HG02943 (cell line): ENCODE data around the gene NECTIN1.

Experiments used
- ATAC-seq: cut with Tn5 transposase; IDR thresholded peaks from one replicate; pipeline ENCODE4 v1.9.1; 2021; ENCODE audit warnings: mild to moderate bottlenecking, low read depth, moderate library complexity; ENCODE audit not compliant: unreplicated experiment

The NECTIN1 gene

DNA sequence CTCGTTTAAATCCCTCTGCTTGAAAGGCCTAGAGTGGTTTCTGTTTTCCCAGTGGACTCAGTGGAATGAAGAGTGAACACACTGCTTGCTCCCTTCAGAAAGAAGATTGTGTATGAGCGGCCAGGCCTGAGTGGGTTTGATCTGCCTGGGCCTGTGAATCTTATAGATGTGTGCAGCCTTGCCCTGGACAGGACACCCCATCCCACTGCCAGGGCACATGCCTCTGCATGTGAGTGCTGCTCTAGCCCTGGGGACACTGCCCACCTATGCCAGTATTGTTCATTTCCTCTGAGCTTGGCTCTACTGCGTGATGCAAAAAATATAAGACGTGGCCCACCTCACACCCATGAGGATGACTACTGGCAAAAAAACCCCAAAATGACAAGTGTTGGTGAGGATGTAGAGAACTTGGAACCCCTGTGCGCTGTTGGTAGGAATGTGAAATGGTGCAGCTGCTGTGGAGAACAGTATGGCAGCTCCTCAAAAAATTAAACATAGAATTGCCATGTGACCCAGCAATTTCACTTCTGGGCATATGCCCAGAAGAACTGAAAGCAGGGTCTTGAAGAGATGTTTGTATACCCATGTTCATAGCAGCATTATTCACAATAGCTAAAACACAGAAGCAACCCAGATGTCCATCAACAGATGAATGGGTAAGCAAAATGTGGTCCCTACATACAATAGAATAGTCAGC is 27.3 kb upstream of the NECTIN1 start:
- no peak for ATAC-seq

DNA sequence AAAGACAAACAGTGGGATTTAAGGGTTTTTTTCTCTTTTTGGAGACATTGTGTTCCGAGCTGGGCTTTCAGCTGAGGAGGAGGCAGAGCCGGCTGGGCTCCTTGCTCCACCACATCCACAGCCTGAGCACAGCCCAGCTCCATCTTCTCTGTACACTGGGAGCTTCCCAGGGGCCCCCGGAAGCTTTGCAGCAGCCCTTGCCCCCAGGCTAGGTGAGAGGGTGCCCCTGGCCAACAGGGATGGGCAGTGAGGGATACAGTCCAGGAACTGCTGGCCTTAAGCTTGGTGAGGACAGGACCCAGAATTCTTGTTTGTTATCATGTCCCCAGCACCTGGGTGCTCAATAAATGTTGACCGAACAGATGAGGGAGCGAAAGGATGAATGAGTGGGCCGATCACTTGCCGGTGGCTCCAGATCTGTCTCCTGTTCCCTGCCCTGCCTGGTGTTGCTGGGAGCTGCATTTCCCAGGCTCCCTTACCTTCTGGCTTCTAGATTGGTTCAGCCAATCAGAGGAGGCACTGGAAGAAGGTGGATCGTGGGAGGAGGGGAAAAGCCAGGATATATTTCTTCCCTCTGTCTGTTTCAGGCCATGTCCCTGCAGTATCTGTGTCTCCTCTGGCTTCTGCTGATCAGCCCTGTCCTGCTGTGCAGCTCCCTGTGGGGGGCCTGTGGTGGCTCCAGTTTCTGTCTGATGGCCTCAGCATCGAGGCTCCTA is 26.5 kb upstream of the NECTIN1 start:
- ATAC-seq, result no peak

DNA sequence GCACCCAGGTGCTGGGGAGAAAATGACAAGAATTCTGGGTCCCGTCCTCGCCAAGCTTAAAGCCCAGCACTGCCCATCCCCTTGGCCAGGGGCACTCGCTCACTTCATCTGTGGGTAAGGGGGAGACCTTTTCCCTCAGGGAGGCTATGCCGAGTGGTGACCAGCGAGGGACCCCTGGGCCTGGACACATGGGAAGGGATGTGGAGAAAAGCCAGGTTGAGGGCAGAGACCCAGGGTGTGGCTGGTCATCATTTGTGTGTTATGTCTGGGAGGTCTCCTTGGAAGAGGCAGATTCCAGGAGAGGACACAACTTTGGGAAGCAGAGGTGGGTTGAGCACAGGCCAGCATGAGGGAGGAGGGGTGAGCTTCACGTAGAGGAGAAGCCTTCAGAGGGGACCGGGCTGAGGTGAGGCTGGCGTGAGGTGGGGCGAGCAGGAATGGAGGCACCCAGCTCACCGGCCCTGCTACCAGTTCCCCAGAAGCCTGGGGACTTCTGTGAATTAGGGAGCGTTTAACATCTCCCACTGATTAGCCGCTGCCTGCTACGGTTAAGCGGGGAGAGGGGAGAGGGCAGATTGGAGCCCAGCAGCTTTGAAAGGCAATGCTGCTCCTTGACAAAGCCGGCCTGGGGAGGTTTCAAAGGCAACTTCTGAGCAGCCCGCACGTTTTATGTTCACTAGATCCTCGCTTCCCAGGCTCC is 25.8 kb upstream of the NECTIN1 start:
- no peak for ATAC-seq

DNA sequence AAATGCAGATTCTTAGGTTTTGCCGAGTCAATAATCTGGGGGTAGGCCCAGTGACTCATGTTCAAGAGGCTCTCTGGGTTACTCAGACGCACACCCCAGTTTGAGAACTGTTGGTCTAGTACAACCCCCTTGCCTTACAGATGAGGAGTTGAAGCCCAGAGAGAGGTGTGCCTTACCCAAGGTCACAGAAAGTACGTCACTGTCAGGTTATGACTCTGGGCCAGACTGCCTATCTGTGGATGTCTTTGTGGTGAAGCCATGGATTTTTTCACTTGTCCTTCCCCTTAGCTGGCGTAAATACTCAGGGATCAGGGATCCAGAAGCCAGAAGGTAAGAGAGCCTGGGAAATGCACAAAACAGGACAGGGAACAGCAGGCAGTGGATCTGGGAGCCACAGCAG is 25.2 kb upstream of the NECTIN1 start:
- ATAC-seq, result no peak

DNA sequence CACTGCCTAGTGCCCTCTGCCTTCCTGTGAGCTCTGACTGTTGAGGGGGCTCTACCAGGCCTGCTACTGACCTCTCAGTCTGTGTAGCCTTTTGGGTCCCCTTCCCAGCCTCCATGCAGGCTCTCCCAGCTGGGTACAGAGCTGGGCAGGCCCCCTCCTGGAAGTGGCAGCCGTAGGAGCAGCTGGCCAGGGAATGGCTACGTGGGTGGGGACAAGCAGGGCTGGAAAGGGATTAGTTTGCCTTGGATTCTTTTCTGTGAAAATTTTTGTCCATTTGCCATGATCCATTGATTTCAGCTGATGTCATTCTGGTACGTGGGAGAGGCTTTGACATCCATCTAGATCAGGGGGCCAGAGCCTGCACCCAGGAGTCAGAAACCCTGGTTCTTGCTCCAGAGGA is 23.9 kb upstream of the NECTIN1 start:
- no peak for ATAC-seq

DNA sequence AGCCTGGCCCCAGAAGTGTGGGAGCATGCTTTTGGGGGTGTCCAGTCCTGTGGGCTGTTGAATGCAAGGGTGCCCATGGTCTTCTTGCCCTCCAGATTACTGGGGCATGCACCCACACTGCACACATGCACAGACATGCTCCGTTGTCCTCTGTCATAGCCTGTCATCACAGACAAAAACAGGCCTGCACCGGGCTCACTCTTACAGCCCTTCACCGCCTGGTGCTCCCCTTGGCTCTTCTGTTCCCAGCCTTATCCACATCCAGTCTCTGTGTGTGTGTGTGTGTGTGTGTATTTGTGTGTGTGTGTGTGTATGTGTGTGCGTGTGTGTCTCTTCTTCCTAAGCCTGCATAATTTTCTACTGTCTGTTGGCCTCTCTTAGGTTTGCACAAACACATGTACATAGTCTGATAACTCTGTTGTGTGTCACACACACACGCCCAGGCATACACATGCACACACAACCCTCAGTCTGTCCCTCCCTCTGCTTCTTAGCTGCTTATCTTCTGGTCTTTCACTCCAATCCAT is 23.4 kb upstream of the NECTIN1 start:
- ATAC-seq, result no peak

DNA sequence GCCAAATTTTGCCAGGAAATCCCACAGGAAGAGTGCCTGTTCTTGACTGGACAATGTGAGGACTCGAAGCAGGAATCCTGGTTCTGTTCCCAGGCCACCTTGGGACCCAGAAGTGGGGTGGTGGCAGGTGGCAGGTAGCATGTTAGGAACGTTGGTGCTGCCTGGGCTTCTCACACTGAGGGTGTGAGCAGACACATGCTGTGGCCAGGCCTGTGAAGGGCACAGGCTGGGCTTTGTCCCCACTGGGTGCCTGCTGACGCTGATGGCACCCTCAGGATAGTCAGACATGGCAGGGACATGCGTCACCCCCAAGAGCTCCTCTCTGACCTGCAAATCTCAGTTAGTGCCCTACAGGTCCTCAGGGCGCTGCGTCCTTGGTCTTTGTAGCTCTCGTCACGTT is 21.1 kb upstream of the NECTIN1 start:
- no peak for ATAC-seq

DNA sequence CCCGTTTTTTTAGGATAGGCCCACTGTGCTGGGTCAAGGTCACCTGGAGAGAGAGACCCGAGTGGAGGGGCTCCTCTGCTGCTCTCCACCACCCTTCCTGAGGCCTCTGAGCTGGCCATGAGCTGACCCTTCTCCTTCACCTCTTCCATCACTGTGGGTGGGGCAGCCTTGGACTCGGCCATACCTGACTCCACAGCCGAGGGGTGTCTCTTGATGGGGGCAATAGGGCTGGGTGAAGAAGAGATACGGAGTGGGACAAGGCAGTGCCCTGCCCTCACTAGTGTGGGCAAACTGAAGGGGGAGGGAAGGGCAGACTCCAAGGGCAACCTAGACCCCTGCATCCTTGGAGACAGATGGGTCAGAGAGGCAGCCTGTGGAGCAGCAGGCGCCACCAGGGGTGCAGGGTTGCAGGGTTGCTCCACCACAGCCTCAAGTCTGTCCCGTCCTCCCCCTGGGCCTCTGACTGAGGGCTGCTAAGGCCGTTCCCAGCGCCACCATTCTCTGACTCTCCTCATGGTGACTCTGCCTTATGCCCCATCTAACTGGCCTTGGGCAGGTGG is 20.1 kb upstream of the NECTIN1 start:
- no peak for ATAC-seq

DNA sequence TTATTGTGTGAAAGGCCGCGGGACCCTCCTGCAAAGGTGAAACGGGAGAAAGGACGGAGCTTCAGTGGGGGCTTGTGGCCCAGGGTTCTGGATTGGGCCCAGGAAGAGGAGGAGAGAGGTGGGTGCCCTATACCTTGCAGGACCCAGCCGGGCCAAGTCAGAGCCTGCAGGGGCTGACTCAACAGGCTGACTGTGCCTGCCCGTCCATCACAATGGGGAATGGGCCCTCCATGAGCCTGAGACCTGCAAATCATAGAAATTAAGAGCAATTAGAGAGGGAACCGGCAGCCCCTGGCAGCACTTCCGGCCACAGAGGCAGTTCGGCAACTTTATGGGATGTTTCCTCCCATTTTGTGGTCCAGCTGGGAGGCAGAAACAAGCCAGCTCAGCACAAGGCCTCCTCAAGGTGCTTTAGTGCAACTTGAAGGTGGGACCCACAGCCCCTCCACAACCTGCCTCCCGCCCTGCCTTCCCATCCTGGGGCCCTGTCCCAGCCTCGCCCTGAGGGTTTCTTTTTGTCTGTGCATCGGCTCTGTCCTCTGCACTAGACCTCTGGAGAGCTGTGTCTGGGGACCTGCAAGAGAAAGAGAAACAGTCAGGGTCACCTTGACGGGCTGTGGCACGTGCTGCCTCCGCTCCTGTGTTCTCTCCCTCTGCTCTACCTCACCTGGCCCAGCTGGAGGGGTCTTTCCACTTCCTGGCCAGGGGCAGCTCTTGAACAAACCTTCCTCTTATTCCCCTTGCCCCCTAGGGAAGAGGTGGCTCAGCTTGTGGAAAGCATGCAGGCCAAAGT is 19.1 kb upstream of the NECTIN1 start:
- ATAC-seq, result no peak

DNA sequence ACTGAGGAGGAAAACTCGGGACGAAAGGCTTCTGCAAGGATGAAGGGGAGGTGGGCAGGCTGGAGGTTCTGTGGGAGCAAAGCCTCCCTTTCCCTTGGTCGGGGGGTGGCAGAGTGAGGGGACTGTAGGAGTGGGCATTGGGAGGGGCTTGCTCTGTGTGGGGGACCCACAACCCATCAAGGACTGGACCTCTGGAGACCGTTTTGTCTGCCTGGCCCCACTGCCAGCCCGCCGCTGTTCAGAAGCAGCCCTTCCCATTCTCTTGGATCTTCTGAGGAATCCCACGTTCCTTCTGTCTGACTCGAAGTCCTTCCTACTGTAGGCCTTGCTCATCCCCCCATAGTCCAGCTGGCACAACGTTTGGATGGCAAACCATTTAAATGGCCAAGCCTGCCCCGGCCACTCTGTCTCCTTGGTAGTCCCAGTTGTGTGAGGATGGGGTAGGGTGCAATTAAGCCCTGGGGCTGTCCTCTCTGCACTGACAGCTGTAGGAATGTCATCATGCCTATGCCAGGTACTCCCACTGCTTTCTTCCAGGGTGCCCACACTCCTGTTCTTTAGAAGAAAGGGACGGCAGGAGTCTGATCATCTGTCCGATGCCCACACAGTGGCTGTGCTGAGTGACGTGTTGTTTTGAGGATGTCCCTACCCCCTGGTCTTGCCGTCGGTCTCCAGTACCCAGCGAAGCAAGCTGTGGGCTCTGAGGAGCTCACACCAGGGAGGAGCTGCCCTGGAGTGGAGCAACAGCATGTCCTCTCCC is 17.0 kb upstream of the NECTIN1 start:
- ATAC-seq, result no peak

DNA sequence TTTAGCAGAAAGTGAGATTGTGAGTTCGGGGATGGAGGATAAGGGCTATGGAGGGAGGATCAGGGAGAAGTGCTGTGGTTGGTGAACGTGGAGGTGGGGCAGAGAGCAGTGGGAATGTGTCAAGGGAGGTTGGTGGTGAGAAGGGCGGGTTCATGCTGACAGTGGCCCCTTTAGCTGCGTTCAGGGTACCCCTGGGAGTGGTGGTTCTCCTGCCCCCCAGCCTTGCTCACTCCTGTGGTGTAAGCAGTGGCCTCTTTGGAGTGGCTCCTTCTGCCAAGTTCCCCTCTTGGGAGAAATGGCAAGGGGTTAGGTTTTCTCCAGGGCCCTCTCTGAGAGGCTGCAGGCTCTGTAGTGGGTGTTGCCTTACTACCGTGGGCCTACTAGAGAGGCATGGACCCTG is 16.1 kb upstream of the NECTIN1 start:
- no peak for ATAC-seq

DNA sequence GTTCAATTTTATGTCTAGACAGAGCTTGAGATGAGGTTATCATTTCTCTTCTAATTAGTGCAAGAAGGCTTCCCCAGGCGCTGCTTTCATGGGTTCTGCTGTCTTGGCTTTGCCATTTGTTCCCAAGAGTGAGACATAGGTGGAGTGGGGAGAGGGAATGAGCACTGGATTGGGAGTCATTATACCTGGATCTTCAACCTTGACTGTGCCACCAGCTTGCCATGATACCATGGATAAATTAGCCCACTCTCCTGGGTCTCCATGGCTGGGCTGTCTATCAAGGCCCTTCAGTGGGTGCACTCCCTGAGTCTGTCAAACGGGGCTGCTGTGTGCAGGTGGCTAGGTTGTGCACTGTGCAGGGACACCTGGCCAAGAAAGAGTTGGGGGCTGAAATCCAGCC is 15.6 kb upstream of the NECTIN1 start:
- ATAC-seq, result no peak

DNA sequence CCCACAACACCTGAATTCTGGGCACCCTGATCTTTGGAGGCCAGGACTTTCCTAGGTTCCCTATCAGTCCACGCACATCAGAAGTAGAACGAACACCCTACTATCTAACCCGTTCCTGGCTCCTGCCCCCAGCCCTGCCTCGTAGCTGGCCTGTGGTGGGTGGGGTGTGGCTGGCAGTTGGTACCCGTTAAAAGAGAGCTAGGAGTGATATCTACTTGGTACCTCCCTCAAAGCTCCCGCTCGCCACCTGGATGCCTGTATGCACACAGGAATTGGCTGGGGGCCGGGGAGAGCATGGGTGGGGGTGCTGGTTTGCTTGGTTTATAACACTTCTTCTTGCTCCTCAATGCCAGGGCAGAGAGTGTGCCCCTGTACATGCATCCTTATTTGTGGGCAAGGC is 14.0 kb upstream of the NECTIN1 start:
- no peak for ATAC-seq

DNA sequence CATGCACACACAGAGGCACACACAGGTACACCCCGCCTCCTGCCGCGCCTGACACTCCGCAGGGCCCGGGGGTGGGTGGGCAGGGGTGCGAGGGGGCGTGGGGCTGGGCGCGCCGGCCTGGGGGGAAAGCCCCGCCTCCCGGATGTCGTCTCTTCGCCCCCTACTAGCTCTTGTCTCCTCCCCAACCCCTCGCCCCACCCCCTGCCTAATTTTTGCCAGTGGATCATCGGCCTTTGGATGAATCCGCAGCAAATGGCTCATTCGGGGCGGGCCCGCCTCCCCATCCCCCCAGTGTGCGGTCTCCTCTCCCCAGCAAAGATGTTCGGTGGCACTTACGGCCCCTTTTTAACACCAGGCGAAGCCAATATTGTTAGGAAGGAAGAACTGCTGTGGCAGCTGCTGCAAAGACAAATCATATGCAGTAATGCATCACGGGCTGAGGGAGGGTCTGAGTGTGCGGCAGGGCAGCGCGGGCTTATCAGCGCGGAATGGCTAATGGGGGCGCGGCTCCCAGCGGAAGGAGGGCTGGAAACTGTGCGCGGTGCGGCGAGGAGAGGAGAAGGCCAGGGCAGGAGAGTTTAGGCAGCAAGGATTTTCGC is 13.4 kb upstream of the NECTIN1 start:
- ATAC-seq, result no peak

DNA sequence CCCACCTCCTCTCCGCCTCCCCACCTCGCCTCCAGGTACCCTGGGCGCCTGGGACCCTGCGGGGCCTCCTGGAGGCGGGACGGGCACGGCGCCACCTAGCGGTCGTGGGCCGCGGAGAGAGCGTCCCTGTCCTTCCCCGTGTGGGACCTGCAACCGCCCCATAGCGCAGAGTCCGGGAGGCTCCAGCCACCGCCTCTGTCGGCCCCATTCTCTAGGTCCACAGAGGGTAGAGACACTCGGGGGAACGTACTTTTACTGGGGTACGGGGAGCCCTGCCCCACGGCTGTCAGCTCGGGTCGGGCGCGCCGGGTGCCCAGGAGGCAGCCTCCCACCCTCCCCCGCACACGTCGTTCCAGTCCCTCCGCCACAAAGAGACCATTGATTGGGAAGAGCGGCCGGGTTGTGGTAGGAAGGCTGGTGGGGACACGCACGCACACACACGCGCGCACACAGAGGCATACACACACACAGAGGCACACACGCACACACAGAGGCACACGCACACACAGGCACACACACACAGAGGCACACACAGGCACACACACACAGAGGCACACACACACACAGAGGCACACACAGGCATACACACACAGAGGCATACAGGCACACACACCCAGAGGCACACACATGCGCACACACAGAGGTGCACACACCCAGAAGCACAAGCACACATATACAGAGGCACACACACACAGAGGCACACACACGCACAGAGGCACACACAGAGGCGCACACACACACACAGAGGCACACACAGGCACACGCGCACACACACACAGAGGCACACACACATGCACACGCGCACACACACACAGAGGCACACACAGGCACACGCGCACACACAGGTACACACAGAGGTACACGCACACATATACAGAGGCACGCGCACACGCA is 12.6 kb upstream of the NECTIN1 start:
- ATAC-seq, result no peak

DNA sequence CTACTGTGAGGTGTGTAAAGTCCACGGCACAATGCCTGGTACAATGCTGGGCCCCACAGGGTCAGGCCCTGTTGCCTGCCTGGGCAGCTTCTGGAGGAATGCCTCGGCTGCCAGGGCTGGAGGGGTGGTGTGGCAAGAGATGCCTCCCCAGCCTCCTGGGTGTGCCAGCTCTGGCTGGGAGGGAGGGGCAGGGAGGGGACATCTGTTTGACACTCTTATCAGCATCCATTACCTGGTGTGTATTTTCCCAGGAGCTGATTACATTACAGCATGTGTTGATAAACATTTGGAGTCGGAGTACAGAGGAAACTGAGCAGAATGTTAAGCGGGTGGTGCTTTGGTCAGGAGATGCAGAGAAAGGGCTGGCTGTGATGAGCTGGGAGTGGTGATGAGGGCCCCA is 11.0 kb upstream of the NECTIN1 start:
- no peak for ATAC-seq

DNA sequence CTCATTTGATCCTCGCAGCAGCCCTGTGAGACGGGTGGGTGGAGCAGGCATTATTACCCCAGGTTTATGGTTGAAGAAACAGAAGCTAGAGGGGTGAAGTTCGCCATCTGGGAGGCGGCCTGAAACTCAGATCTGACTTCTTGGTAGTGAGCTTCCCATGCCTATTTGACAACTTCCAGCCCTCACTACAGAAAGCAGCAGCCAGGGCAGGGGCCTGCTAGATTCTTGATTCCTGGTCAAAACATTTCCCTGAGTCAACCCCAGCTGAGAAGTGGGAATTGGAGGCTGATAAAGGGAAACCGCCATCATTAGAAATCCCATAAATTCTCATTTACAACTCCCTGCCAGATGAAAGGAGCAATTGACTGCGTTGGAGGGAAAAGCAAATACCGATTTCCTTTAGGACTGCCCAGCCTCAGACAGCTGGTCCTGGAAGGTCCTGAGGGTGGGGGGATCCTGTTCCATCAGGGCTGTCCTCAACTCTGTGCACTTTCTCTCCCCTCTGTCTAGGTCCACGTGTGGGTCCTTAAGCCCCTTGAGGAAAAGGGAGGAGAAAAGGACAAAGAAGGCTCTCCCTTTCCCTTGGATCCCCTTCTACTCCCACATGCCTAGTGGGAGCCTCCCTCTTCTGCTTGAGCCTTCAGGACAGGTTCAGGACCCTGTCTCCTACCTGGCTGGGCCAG is 10.2 kb upstream of the NECTIN1 start:
- no peak for ATAC-seq

DNA sequence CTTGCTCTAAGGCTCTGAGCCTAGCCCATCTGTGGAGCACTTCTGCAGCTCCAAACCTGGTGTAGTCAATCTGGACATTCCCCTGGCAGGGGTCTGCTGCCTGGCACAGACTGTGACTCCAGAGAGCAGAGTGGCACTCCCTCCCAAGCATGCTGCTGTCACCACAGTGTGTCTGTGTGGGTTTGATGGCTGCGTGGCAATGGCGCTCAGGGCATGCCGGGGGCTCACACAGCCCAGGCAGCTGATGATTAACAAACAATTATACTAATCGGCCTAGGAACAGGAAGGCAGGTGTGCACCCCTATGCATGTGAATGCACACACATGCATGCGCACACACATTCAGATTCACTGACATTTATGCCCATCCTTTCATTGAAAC is 9.0 kb upstream of the NECTIN1 start:
- ATAC-seq, result no peak
